ENCODE data around the gene CYSRT1.

The CYSRT1 gene

GRCh38 chr9:137224830-137225694 lies at the start of gene CYSRT1:
Gene CYSRT1, plus strand, starts transcription at chr9:137225174. Its CDS starts 448 bp downstream, at chr9:137225622.
- no peak for DNase-seq

- no peak for DNase-seq
Observed at GRCh38 chr9:137175345-137175961, 49.5 kb upstream of the CYSRT1 start.

GRCh38 chr9:137176302-137177182 lies 48.4 kb upstream of the CYSRT1 start:
- DNase-seq, result no peak

GRCh38 chr9:137178201-137178938 lies 46.6 kb upstream of the CYSRT1 start:
- no peak for DNase-seq

- DNase-seq, result no peak
Observed at GRCh38 chr9:137178939-137179630, 45.9 kb upstream of the CYSRT1 start.

- no peak for DNase-seq
Observed at GRCh38 chr9:137179761-137180160, 45.2 kb upstream of the CYSRT1 start.

- no peak for DNase-seq
Observed at GRCh38 chr9:137180491-137180890, 44.5 kb upstream of the CYSRT1 start.

- DNase-seq, result no peak
Observed at GRCh38 chr9:137181680-137182079, 43.3 kb upstream of the CYSRT1 start.

GRCh38 chr9:137182836-137183235 lies 42.1 kb upstream of the CYSRT1 start:
- DNase-seq, result no peak

- no peak for DNase-seq
Observed at GRCh38 chr9:137183980-137184595, 40.9 kb upstream of the CYSRT1 start.

- no peak for DNase-seq
Observed at GRCh38 chr9:137184881-137185660, 39.9 kb upstream of the CYSRT1 start.

- DNase-seq, result no peak
Observed at GRCh38 chr9:137185921-137186320, 39.1 kb upstream of the CYSRT1 start.

GRCh38 chr9:137186385-137186784 lies 38.6 kb upstream of the CYSRT1 start:
- no peak for DNase-seq

GRCh38 chr9:137187386-137187785 lies 37.6 kb upstream of the CYSRT1 start:
- DNase-seq, result no peak

- no peak for DNase-seq
Observed at GRCh38 chr9:137188086-137188489, 36.9 kb upstream of the CYSRT1 start.

- DNase-seq, result peak; percentile 96
Observed at GRCh38 chr9:137188490-137189296, 36.3 kb upstream of the CYSRT1 start, which contains the start of the genes ANAPC2 and SSNA1. Gene ANAPC2, minus strand, starts transcription at chr9:137188560. Its CDS starts 28 bp downstream, at chr9:137188532. Gene SSNA1, plus strand, starts transcription at chr9:137188676. Its CDS starts 51 bp downstream, at chr9:137188727.

- DNase-seq, result no peak
Observed at GRCh38 chr9:137189297-137190295, 35.4 kb upstream of the CYSRT1 start.

GRCh38 chr9:137190315-137190856 lies 34.6 kb upstream of the CYSRT1 start:
- no peak for DNase-seq
